ENCODE data around the gene RHBDF2. TPM values are rescaled to one million over a fixed set of nuclear protein-coding genes. Genes with fewer than 3 reads are reported as not detected.

RHBDF2 gene
- total RNA-seq, 1 experiment from 2014 or later = 19.7 TPM

GRCh38 chr17:76478730-76479514, 22.3 kb downstream of the RHBDF2 start:
- Histone ChIP-seq H2BK15ac (ENCODE audit: low read depth, low read length) (no peak overlapping the region), H3T11ph (ENCODE audit: low read length) (no peak overlapping the region), H3K14ac (ENCODE audit: insufficient read depth, low read length) (no peak overlapping the region; the same call in 1 of the 2 replicates), H3K4ac (ENCODE audit: low read depth, low read length) (no peak overlapping the region), H4K91ac (ENCODE audit: insufficient read length, low read depth, low read length) (no peak overlapping the region), H3K9ac (ENCODE audit: extremely low read depth, insufficient read length, low read length) (no peak overlapping the region), H3K27me3 (ENCODE audit: insufficient read depth, low read length) (no peaks in the 10 kb centered on the region), H2BK5ac (ENCODE audit: insufficient read length, low read length) (no peak overlapping the region), H3K56ac (ENCODE audit: insufficient read length, low read depth, low read length) (no peak overlapping the region), H2BK12ac (ENCODE audit: insufficient read length, low read depth, low read length) (no peak overlapping the region), H3K23ac (ENCODE audit: insufficient read length, low read depth, low read length) (no peak overlapping the region), H3K27ac (ENCODE audit: insufficient read length, low read depth, low read length) (no peak overlapping the region), H4K20me1 (ENCODE audit: control insufficient read depth, insufficient read depth, insufficient read length) (no peaks in the 10 kb centered on the region), H3K79me1 (ENCODE audit: insufficient read depth, low read depth, low read length, poor library complexity, severe bottlenecking) (no peaks in the 10 kb centered on the region), H3K23me2 (ENCODE audit: insufficient read length, low read depth, low read length, poor library complexity, severe bottlenecking) (no peaks in the 10 kb centered on the region), H3K18ac (ENCODE audit: insufficient read length, low read depth, low read length) (no peak overlapping the region), H2BK120ac (ENCODE audit: low read depth, low read length, poor library complexity, severe bottlenecking) (no peak overlapping the region), H4K5ac (ENCODE audit: insufficient read length, low read depth, low read length) (no peak overlapping the region), H2AK5ac (ENCODE audit: insufficient read length, low read length) (no peak overlapping the region), H3K4me2 (ENCODE audit: insufficient read depth, insufficient read length, low read length) (no peak overlapping the region), H2BK20ac (ENCODE audit: low read depth, low read length, poor library complexity, severe bottlenecking) (no peak overlapping the region), H3K4me1 (ENCODE audit: insufficient read depth, low read length) (no peaks in the 10 kb centered on the region), H2AFZ (ENCODE audit: low read length) (no peak overlapping the region), H4K8ac (replicated peaks; ENCODE audit: insufficient read length, low read depth, low read length) (no peak overlapping the region), H3K79me2 (ENCODE audit: insufficient read depth, low read length) (no peaks in the 10 kb centered on the region), H3K9me3 (ENCODE audit: control insufficient read depth, low read depth, low read length) (no peaks in the 10 kb centered on the region)
- TF ChIP-seq, protein P1, sequence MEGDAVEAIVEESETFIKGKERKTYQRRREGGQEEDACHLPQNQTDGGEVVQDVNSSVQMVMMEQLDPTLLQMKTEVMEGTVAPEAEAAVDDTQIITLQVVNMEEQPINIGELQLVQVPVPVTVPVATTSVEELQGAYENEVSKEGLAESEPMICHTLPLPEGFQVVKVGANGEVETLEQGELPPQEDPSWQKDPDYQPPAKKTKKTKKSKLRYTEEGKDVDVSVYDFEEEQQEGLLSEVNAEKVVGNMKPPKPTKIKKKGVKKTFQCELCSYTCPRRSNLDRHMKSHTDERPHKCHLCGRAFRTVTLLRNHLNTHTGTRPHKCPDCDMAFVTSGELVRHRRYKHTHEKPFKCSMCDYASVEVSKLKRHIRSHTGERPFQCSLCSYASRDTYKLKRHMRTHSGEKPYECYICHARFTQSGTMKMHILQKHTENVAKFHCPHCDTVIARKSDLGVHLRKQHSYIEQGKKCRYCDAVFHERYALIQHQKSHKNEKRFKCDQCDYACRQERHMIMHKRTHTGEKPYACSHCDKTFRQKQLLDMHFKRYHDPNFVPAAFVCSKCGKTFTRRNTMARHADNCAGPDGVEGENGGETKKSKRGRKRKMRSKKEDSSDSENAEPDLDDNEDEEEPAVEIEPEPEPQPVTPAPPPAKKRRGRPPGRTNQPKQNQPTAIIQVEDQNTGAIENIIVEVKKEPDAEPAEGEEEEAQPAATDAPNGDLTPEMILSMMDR (conservative IDR thresholded peaks at IDR 0.05) = no peak
- no peak for DNase-seq
- no peaks in the 10 kb centered on the region for H3K4me1 Mint-ChIP-seq
- H3K27me3 Mint-ChIP-seq (ENCODE audit: low read depth) = no peaks in the 10 kb centered on the region
- no peaks in the 10 kb centered on the region; a peak in 1 of 5 replicates for H3K9me3 Mint-ChIP-seq
- no peak overlapping the region for H3K4me3 Mint-ChIP-seq
- peaks cover 1 to 9% (median 3%) of the 10 kb centered on the region in 3 experiments; a peak in 5 of 7 replicates for H3K36me3 Mint-ChIP-seq (ENCODE audit: insufficient read depth in 1 of 3, low read depth in 3 of 3)
- H3K27ac Mint-ChIP-seq = no peak overlapping the region; a peak in 1 of 7 replicates
- no CpG with 5 or more reads among the region's 37 CpGs for WGBS (ENCODE audit: extremely low coverage, insufficient read length, low lambda C conversion rate)

Measured in H9 (cell line).